ENCODE data around the gene ZNF800.

Gene ZNF800

DNA sequence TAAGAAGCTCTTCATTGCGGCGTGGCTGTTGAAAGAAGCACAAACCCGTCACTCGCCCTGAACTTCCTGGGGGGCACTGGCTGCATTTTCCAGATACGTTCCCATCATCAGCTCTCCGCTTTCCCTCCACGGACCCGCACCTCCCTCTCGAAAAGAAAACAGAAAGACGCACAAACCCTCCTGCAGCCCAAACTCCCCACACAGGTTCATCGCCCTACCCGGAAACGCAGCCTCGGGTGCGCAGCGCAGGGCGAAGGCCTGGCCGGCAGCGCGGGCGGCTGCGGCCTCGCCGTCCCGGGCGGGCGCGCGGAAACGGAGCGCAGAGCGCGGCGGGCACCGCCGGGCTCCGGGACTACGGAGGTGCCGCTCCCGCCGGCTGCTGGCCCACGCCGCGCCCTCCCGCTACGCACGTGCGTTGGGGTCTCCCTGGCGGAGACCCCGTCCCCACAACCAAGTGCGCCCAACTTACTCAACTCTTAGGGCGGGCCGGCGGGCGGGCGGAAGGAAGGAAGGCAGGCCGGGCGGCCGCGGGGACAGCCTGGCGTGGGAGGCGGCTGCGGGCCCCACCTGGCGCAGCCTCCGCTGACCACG lies 822 bp downstream of the ZNF800 start:
- peak overlapping the region; percentile 72 for H3K4me3 ChIP-seq (ENCODE audit: low read depth, low read length)

DNA sequence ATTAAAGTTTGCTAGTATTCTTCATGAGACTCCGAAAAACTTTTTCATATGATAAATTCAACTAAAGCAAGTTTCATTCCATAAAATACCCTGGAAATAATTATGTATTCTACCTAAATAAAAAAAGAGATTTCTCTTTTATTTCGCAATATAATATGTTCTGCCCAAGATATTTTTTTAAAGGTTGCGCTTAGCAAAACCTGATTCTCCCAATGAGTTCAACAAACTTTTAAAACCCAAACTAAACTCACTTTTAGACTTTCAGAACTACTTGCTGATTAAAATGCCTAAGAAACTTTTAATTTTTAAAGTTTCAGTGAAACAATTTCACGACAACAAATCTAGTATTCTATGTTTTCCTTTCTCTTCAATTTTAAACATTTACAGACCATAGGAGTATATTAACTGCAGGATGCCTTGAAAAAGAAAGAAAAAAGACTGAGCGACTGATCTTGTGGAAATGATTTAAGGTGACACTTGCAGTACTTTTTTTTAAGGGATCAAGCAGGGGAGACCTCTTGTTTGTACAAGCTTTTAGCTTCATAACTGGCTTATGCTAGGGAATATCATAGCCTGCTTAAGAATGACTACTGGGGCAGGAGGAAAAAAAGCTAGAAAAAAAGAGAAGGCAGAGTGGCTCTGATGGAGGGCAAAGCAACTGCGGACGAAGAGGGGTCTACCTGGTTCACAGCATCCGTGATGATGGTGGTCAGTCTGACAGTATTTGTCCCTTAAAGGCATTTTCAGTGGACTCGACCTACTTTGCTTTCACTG lies 1.5 kb downstream of the ZNF800 start:
- peak overlapping the region; percentile 72 for H3K4me3 ChIP-seq (ENCODE audit: low read depth, low read length)

DNA sequence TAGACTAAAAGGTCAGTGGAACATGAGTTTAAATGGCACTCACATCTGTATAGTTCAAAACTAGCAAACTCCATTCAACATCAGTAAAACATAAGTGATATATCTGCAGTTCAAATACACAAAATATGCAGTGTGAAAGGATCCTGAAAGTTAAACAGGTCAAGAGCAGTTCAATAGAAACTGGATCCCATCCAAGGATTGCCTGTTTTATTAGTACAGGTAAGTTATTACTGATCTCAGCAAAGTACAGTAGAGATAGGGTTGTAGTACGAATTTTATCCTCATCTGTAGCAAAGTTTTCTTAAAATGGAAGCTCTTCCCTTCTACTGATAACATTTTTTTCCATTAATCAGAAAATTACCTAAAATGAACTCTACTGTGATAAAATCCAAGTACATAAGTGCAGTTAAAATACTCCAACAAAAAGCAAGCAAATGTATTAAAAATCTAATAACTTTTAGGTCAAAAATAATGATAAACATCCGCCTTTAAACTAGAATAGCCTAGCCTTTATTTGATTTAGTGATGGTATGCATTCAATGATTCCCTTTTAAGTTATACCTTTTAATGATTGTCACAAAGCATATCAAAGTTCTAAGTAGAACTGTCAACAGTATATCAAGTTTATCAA lies 2.2 kb downstream of the ZNF800 start:
- no peak overlapping the region for H3K4me3 ChIP-seq (ENCODE audit: low read depth, low read length)

DNA sequence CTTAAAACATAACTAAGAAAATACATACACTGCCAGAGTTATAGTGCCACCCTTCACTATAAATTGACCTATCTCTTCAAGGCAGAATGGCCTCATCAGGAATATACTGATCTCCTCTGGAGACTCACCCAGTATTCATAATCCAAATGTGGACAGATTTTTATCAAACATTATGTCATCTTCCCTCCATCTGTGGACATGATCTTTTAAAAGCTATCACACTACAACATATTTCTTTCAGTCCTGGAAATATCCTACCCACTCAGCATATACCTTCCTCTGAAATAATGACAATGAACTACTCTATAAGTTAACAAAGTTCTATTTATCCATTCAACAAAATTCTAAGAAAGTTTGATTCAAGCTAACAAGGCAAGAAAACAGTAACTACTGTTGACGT lies 3.2 kb downstream of the ZNF800 start:
- no peak overlapping the region for H3K4me3 ChIP-seq (ENCODE audit: low read depth, low read length)

- no peak overlapping the region for H3K4me3 ChIP-seq (ENCODE audit: low read depth, low read length)
These were observed 4.5 kb downstream of the ZNF800 start for GRCh38 chr7:127387974-127388373.

DNA sequence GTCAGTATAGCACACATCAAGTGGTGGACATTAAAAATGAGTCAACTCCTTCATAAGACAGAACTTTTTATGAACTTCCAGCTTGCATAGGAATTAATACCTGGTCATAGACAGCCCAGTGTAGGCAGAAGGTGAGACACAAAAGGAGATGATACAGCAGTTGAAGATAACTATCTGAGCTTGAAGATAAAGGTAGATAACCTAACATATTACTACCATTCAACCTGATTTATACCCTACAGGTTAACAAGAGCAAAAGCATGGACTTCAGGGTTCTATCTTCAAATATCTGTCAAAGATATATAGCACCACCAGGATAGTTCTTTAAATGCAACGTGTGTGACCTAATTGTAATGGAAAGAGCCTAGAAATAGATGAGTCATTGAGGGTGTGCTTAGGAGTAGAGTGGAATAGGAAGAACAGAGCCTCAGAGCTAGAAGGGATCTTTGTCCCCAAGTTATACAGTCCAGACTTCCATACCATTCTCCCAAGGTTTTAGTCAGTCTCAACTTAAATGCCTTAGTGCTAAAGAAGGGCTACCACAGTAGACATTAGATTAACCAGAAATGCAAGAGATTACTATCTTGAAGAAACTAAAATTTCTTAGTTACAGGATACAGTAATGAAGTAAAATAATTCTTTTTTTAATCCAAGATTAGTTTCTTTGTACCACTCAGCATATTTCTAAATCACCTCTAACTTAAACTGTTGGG lies 9.2 kb downstream of the ZNF800 start:
- H3K4me3 ChIP-seq (ENCODE audit: low read depth, low read length): no peak overlapping the region

DNA sequence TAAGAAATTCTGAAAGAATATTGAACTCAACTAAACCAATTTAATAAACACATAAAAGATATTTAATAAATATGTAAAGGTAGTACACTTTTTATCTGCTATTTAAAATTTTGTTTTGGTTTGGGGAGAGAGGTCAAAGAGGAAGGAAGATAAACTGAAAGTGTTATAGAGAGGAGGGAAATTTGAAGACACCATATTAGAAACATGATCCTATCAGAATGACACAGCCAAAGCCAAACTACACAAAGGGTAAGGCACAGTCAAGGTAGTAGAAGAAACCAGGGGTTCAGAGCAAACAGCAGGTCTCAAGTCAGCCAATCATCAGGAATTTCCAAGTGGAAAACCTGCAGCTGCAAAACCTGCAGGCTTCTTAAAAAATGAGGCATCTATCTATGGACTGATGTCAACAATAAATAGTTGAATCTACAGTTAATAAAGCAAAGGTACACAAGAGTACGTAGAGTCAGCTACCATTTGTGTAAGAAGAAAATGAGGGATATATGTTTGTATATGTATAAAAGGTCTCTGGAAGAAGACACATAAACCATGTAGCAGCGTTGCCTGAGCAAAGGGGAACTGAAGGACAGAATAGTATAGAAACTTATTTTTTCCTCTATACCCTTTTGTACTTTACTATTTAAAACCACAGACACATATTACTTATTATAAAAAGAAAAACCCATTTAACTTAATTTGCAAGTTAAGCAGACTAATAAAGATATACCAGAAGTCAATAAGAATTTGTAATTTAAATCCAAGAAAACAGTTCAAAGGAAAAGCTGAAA lies 10.0 kb downstream of the ZNF800 start:
- no peak overlapping the region for H3K4me3 ChIP-seq (ENCODE audit: low read depth, low read length)

- H3K4me3 ChIP-seq (ENCODE audit: low read depth, low read length): no peak overlapping the region
These were observed 12.0 kb downstream of the ZNF800 start for GRCh38 chr7:127380479-127380878.

DNA sequence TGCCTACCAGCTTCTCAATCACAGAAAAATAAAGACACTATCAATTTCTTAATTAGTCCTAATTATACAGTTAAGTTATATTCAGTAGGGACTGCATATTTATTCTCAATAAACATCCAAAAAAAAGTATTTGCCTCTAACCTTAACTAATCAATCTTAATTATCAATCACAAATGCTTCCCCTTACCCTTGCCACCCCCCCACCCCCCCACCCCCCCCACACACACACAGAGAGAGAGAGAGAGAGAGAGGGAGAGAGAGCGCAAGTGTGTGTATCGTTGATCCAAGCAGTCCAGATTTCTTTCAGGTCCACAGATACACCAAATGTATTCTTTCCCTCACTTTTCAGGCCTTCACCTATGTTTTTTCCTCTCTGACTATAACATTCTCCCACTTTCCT lies 12.9 kb downstream of the ZNF800 start:
- H3K4me3 ChIP-seq (ENCODE audit: low read depth, low read length): no peak overlapping the region

DNA sequence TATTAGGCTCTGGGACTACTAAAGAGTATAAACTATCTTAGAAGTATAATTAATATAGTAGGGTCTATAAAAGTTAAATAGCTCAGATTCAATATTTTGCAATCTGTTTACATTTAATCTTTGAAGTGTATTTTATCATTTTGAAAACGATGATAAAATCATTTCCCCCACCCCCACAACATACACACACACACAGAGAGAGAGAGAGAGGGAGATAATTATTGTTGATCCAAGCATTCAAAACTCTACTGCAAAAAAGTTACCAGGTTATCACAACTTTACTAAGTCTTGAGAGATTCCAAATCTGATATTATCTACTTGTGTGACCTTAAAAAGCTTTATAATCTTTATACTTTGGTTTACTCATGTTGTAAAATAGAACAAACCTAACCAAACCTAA lies 14.0 kb downstream of the ZNF800 start:
- no peak overlapping the region for H3K4me3 ChIP-seq (ENCODE audit: low read depth, low read length)

DNA sequence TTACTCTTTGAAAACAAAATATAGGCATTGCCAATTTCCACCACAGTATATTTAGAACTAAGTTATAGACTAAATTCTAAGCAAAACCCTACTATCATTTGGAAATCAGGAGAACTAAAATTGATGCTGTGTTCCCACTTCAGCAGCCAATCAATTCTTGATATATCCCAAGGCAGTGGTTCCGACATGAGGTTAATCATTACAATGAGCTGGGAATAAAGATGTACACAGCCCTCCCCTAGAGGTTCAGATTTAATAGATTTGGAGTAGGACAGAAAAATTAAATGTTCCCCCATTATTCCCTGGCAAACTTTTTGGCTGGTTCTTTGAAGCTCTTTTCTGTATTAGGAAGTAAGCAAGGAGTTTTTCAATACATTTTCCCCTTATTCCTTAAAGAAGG lies 15.1 kb downstream of the ZNF800 start:
- no peak overlapping the region for H3K4me3 ChIP-seq (ENCODE audit: low read depth, low read length)

- no peak overlapping the region for H3K4me3 ChIP-seq (ENCODE audit: low read depth, low read length)
These were observed 16.9 kb downstream of the ZNF800 start for GRCh38 chr7:127375631-127376030.

DNA sequence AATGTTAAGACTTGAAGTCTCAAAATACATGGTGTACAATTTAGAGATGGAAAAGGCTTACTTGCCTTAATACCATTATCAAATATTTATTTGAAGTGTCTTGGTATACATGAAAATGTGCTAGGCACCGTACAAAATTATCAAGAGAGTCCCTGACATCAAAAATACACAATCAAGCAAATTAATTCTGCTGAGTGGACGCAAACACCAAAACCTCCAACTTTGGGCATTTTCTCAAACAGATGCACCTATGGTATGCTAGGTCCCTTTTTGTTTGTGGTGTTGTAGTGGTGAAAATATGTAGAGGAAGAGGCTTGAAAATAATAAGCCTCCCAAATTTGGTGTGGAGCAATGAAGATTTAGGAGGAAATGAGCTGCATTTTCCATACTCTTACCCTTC lies 24.8 kb downstream of the ZNF800 start:
- no peak overlapping the region for H3K4me3 ChIP-seq (ENCODE audit: low read depth, low read length)

DNA sequence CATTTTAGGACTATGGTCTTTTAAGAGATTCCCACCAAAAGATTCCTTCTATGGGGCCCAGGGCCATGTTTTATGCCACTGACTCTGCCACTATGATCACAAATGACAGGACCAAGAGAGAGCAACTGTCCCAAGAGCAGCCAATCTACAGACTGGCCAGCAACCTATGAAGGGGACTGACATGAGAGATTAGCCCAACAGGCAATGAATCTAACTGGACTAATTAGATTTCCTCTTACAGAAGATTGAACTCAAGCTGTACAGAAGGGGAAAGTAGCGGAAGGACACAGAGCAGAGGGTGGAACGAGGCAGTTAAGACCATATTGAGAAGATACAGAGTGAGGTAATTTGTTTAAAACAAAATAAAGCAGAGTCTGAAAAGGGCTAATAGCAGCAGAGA lies 25.8 kb downstream of the ZNF800 start:
- H3K4me3 ChIP-seq (ENCODE audit: low read depth, low read length): no peak overlapping the region

DNA sequence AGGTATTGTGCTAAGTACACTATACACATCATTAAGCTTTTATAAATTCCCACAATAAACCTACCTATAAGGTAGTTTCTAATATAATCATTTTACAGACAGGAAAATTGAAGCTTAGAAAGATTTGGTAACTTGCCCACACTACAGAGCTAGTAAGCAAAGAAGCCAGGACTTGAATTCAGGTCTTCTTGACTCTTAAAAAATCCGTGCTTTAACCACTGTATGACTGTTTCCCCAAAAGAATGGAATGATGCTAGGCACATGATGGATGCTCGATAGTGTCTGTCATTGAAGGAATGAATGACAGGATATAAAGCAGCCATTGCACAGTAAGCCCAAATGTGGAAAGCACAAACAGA lies 26.6 kb downstream of the ZNF800 start:
- no peak overlapping the region for H3K4me3 ChIP-seq (ENCODE audit: low read depth, low read length)

GRCh38 chr7:127365164-127365956 lies 27.1 kb downstream of the ZNF800 start:
- H3K4me3 ChIP-seq (ENCODE audit: low read depth, low read length): no peak overlapping the region

GRCh38 chr7:127362364-127363027 lies 30.0 kb downstream of the ZNF800 start:
- no peak overlapping the region for H3K4me3 ChIP-seq (ENCODE audit: low read depth, low read length)

- no peak overlapping the region for H3K4me3 ChIP-seq (ENCODE audit: low read depth, low read length)
These were observed 30.8 kb downstream of the ZNF800 start for GRCh38 chr7:127361736-127362135.

GRCh38 chr7:127359011-127359410 lies 33.5 kb downstream of the ZNF800 start:
- H3K4me3 ChIP-seq (ENCODE audit: low read depth, low read length): no peak overlapping the region

GRCh38 chr7:127353897-127354296 lies 38.6 kb downstream of the ZNF800 start:
- H3K4me3 ChIP-seq (ENCODE audit: low read depth, low read length): no peak overlapping the region
